Measurements from ENCODE around the gene ADAMTS17.

Gene ADAMTS17, protein sequence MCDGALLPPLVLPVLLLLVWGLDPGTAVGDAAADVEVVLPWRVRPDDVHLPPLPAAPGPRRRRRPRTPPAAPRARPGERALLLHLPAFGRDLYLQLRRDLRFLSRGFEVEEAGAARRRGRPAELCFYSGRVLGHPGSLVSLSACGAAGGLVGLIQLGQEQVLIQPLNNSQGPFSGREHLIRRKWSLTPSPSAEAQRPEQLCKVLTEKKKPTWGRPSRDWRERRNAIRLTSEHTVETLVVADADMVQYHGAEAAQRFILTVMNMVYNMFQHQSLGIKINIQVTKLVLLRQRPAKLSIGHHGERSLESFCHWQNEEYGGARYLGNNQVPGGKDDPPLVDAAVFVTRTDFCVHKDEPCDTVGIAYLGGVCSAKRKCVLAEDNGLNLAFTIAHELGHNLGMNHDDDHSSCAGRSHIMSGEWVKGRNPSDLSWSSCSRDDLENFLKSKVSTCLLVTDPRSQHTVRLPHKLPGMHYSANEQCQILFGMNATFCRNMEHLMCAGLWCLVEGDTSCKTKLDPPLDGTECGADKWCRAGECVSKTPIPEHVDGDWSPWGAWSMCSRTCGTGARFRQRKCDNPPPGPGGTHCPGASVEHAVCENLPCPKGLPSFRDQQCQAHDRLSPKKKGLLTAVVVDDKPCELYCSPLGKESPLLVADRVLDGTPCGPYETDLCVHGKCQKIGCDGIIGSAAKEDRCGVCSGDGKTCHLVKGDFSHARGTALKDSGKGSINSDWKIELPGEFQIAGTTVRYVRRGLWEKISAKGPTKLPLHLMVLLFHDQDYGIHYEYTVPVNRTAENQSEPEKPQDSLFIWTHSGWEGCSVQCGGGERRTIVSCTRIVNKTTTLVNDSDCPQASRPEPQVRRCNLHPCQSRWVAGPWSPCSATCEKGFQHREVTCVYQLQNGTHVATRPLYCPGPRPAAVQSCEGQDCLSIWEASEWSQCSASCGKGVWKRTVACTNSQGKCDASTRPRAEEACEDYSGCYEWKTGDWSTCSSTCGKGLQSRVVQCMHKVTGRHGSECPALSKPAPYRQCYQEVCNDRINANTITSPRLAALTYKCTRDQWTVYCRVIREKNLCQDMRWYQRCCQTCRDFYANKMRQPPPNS

DNA sequence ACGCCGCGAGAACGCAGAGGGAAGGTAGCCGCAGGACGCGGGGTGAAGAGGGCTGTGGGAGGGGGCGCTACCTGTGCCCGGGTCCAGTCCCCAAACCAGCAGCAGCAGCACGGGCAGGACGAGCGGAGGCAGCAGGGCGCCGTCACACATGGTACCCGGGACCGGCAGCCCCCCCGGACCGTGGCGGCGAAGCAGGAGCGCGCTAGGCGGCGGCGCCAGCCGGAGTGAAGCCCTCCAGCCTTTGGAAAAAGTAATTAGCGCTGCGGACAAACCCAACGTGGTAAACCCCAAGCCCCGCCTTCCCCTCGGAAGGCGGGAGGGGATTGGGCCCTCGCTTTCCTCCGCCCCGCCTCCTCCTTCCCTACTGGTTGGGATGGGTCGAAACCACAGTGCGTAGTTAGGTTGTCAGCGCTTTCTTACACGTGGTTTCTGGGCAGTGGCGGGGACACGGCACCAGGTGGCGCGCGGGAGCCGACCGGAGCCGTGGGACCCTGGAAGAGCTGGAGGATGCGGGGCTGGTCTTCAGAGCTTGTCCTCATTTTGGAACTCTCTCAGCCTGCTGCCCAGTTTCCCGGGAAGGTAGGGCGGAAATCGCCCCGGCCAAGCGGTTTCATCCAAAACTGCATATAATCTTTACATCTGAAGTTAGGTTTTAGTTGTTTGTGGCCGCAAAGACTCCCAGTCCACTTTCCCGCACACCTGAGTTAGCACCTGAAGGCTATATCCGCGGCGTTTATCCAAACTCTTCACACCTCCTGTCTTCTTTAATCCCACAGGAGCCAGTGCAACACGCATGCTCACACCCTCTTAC, at the start of gene ADAMTS17:
TSS of gene ADAMTS17 (minus strand) at position 226 of the 811 bp plus-strand sequence. CDS start at position 150, 76 bp downstream.
- peak; percentile 95 for DNase-seq (ENCODE audit: low spot score)

DNA sequence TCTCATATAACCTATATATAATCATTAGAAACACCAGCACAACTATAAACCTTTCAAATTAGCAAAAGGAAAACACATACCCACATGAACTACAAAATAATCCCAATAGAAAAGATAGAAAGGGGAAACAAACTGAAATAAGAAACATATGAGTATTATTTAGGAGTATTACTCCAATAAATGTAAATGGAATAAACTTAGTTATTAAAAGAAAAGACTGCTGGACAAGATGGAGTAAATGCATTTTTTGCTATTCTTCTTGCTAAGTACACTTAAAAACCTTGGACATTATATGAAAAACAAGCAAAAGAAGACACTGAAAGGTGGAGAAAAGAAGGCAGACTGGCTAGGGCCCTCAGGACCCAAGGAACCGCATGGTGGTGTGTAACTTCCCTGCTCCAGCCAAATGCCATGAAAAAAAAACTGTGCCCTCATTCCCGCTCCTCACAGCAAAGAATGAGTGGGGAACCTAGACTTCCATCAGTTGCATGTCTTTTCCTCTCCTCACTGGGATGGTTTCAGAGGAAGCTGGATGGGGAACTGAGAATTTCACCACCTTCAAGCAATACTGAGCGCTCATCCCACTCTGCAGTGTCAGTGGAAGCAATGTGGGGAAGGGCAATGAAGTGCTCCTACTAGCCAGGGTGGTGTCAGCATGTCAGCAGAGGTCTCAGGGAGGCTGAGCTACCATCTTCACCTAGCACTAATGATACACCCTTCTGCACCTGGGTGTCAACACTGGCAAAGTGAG, 43.7 kb upstream of the ADAMTS17 start:
- no peak for DNase-seq (ENCODE audit: low spot score)

DNA sequence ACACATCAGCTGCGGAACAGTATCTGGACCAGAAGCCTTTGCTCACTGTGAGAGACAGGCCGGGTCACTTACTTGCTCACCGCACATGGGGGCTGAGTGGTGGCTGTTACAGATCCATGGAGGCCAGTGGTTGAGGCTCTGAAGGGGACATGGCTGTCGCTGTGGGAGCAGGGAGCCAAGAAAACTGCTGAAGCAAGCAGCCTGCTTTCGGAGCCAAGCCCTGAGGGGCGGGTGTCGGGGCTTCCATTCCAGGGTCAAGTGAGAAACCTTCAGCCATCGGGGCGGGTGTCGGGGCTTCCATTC, 42.3 kb upstream of the ADAMTS17 start:
- no peak for DNase-seq (ENCODE audit: low spot score)

DNA sequence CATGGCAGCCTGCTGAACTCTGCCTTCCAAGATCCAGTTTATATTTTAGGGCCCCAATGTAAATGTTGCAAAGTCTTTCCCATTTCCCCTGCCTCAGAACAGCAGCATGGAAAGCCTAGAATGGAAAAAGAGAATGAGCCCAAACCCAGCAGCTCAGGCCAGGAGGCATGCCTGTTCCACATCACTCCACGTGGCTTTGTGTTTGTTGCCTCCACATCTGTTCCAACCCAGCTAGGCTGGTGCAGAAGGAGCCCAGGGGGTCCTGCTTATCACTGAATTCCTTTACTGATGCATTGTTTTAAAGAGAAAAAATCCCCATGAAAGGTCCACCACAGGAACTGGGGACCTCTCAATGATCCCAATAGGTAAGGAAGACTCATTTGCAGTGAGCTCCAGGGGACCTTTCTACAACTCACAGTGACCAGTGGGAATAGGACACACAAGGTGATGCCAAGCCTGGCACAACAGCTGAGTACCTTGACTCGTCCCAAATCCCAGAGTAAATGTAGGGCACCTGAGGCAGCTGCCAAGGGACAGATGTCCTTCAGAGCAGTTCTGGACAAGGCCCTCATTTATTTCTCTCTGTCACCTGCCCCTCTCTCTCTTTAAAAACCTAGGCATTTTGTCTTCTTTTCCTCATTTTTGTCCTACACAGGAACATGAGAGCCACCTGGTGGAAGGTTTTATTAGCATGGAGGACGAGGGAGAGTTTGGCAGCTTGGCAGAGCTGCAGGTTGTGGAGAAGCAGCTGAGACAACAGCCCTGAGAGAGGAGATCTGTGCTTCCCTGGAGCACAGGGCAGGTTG, 41.7 kb upstream of the ADAMTS17 start:
- DNase-seq (ENCODE audit: low spot score), result peak; percentile 28

DNA sequence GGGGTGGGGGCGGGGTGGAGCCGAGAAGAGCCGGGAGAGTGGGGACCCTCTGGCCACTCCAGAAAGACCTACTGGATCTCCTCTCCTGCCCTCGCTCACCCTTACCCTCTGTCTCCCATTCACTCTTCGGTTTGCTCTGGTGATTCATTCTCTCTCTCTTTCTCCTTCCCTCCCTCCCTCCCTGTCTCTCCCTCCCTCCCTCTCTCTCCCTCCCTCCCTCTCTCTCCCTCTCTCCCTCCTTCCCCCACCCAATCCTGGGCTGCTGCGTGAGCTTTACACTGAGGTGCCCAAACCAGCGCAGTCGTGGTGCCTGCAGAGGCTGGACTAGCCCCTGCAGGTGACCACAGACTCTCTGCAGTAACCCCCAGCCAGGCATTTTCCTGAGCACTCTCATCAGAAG, 32.2 kb upstream of the ADAMTS17 start:
- DNase-seq (ENCODE audit: low spot score), result no peak

DNA sequence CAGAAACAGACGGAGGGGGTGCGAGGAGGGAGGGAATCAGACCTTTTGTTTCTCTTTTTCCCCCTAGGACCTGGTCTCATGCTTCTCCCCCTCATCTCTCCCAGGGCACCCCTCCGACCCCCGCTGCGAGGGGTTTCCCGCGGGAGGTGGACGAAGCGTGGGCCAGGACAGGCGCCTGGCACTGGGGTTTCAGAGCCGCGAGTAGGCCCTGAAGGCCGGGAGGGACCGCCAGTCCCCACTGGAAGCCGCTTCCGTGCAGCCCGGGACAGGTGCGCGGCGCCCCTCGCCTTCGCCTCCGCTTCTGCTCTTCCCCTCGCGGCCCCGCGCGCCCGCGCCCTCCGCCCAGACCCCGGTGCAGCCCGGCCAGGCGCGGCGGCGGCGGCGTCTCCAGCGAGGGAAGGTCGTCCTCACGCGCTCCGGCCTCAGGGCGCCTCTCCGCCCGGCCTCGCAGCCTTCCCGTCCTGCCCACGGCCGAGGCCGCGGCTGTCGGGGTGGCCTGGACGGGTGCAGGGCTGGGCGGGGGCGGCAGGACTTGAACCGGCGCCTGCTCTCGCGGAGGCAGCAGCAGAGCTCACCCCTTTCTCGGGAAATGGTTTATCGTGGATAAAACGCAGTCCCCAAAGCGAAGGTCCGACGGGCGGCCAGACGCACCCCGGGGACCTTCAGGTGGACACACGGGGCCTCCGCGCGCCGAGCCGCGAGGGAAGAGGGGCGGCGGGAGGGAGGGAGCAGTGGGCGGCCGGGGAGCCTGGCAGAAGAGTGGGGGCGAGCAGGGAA, 31.5 kb upstream of the ADAMTS17 start:
- no peak for DNase-seq (ENCODE audit: low spot score)

DNA sequence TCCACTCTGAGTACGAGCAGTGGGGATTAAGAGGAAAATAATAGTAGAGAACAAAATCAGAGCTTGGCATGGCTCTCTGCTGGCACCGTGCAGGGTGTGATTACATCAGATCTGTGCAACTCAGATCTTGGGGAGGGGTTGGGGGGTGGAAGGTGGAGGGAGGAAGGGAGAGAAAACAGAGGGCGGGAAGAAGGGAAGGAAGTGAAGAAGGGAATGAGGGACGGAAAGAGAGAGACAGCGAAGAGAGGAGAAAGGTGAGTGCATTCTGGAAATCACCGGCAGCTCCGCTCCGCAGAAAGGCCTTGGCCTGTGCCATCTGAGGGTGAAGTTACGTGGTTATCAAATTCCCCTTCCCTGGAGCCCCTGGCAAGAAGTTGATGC, 31.0 kb upstream of the ADAMTS17 start:
- DNase-seq (ENCODE audit: low spot score), result no peak

DNA sequence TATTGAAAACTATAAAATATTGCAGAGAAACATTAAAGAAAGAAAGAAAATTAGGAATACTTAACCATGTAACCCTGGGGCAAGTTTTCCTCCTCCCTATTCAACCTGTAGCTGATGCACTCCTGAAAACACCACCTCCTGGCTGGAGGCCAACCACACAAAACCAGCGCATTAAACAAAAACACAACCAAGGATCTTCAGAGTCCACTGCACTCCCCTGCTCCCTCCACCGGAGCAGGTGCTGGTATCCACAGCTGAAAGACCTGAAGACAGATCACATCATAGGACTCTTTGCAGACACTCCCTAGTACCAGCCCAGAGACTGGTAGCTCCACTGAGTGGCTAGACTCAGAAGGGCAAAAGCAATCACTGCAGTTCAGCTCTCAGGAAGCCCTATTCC, 13.6 kb upstream of the ADAMTS17 start:
- no peak for DNase-seq (ENCODE audit: low spot score)

DNA sequence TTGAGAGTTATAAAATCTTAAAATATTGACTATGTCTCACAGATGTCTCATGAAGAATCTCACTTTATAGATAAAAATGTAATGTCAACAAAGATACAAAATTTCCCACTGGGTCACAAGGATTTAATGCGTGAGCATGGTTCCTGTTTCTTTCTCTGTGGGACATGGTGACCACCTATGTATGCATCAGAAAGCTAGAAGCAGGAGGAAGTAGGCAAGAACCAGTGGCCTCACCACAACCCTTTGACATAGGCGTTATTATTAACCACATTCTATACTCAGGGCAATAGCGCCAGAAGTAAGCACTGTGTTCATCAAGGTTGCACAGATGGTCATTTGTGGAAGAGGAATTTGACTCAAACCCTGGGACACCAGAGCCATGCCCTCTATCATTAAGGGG, 11.7 kb upstream of the ADAMTS17 start:
- DNase-seq (ENCODE audit: low spot score), result no peak

DNA sequence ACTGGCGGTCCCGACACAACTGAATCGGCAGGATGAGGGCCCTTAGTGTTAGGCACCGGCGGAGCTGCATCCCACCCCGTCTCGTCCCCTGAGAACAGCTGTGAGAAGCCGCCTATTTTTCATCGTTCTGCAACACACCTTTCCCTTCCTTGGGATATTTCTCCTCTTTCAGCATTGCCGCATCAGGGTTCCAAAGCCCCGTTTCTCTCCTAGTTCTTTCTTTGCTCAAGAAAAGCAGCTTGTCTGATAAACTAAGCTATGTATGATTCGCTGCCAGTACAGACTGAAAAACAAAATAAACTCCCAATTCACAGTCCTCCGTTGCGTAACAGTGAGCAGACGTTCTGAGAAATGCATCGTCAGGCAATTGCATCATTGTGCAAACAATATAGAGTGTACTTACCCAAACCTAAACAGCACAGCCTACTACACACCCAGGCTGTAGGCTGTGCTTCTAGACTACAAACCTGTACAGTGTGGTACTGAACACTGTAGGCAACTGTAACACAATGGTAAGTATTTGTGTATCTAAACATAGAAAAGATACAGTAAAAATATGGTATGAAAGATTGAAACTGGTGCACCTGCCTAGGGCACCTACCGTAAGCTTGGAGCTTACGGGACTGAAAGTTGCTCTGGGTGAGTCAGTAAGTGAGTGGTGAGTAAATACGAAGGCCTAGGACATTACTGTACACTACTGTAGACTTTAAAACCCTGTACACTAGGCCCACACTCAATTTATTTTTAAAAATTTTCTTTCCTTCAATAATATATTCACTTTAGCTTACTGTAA, 8.9 kb upstream of the ADAMTS17 start:
- DNase-seq (ENCODE audit: low spot score), result no peak

DNA sequence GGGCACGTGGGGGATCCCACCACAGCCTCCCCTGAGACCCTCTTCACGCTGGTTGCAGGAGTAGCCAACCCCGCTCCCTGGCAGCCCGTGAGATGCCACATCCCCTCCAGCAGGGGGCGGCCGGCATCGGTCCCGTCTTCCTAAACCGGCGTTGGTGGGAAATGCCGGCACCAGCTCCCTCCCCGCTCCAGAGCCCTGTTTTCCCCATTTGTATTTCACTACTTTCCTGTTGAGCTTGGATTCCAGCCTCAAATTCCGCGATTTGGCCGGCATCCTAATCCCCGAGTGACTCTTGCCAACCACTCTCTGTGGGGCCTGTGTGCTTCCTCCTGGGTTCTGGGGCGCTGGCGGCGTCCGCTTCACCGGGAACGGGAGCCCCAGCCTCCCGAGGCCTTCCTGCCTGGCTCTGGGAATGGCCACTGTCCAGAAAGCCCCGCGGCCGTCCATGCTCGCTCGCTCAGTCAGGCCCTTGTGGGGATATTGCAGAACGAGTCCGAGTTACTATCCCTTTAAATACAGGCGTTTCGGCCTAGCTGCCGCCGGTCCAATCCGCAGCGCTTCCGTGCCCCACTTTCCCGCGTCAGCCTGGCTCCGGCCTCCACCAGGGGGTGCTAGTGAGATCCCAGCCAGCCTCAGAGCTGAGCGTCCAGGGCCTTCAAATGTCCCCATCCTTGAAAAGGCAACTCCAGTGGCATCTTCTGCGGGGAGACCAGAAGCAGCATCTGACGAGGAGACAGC, 8.1 kb upstream of the ADAMTS17 start:
- peak; percentile 88 for DNase-seq (ENCODE audit: low spot score)

DNA sequence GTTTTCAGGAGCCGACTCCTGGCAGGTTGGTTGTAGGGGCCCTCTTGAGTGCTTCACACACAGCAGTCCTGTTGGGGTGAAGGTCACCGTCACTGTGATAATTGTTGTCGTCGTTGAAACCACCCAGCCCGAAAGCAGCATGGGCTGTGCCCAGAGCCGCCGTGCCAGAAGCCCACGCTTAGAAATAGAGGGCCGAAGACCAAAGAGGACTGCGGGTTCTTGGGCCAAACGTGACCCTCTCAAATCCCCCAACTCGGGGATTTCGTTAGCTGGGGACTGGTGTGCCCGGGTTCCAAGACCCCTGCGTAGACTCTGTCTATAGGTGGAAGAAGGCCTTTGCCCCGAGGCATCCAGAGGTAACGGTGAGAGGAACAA, 7.5 kb upstream of the ADAMTS17 start:
- no peak for DNase-seq (ENCODE audit: low spot score)

DNA sequence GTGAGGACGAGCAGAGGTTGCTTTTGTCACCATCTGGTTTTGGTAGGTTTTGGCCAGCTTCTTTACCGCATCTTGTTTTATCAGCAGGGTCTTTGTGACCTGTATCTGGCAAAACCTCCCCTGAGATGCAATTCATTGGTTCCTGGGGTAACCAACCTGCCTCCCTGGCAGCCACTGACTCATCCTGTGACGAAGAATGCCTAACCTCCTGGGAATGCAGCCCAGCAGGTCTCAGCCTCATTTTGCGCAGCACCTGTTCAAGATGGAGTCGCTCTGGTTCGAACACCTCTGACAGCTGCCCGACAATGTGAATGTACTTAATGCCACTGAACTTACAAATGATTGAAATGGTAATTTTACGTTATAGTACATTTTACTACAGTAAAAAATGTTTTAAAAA, 6.8 kb upstream of the ADAMTS17 start:
- no peak for DNase-seq (ENCODE audit: low spot score)

DNA sequence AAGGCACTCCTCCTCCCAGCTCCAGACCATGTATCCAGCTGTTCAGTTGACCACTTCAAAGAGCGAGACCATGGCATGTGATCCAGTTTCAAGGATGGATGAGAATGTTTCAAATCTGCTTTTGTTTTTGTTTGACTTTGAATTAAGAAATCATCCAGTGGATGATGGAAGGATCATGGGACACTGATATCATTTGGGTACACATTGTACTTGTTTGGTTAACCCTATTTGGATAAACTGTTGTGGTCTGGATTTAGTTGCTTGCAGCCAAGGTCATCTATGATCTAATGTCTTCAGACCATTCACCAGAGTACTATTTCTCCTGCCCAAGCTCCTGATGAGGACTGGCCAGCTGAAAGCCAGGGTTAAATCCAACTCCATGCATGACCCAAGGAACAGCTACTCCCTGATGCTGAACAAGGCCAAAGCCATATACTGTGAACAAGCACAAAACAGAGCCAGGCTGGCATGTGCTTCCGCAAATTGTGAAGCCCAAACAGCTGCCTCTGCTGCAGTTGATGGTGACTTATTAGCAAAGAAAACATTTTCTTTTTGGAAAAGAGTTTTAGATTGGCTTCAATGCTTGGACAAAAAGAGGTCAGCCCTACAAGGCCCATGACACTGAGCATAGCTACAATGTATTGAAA, 5.2 kb upstream of the ADAMTS17 start:
- DNase-seq (ENCODE audit: low spot score), result no peak

DNA sequence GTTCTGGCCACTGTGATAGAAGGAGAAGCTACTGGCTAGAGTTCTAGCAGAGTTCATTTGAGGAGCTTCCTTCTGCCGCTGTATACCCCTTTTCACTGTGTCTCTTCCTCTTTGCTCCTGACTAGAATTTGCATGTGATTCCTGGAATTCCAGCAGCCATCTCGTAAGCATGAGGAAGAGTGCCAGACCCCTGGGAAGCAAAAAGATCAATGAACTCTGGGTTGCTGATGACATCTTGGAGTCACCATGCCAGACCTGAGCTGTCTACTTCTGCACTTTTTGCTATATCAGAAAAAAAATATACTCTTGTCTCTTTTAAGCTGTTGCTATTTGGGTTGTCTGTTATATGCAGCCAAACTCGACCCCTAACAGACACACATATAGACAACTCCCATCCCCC, 3.7 kb upstream of the ADAMTS17 start:
- no peak for DNase-seq (ENCODE audit: low spot score)

DNA sequence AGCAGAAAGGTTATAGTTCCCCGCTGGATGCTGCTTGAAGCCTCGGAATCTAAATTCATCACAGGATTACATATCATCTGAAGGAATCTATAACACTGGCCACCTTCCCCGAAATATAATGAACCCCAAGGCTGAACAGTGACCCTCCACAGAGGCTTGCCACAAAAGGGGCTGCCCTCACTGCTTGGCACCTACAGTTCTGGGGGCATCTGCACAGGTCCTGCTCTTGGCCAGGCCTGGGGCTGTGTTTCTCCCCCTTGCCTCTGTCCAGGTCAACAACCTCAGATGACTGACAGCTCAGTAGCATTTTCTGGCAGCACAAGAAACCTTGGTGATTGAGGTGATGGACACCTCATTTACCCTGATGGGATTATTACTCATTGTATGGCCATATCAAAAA, 1.5 kb upstream of the ADAMTS17 start:
- no peak for DNase-seq (ENCODE audit: low spot score)

DNA sequence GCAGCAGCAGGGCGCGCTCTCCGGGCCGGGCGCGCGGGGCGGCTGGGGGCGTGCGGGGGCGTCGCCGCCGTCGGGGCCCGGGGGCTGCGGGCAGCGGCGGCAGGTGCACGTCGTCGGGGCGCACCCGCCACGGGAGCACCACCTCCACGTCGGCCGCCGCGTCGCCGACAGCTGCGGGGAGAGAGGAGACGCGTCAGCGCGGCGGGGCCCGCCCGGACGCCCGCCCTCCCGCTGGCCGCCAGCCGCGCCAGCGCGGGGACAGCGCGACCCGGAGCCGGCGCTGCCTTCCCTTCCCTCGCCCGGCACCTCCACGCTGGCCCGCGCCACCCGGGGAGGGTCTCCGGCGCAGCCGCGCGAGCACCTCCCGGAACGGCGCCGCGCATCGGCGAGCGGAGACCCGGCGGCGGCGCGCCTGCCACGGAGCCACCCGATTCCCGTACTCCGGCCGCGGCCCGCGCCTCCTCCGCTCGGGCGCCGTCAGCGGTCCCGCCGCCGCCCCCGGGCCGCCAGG, 481 bp downstream of the ADAMTS17 start:
- DNase-seq (ENCODE audit: low spot score), result no peak

Data from CD4-positive, alpha-beta T cell treated with Interleukin-15 for 4 hours (primary cell).